Subcutaneous adipose tissue (tissue), 4 donors: Measurements from ENCODE around the gene PKN2. TPM values are rescaled to one million over a fixed set of nuclear protein-coding genes. Genes with fewer than 3 reads are reported as not detected.

Experiments
- CTCF ChIP-seq: fragments of 450-650 bp; IDR thresholded peaks from one replicate; pipeline ENCODE4 v1.5.1; 2016; ENCODE audit warnings: low read depth, mild to moderate bottlenecking, control low read depth, antibody characterized with exemption, moderate library complexity
- small RNA-seq: library from RNA; depleted of rRNA; stranded (forward); fragments of <200 nt; gene quantifications from one replicate; pipeline ENCODE3, GENCODE V24; 2016
- total RNA-seq, 4 donors: library from RNA; depleted of rRNA; stranded (reverse); fragments of >200 nt; gene quantifications; one replicate each; pipeline ENCODE4 v1.1.0, GENCODE V29; 2016

The PKN2 gene
- total RNA-seq, 4 donors from 2014 or later, result 47.3 to 89.2 (median 58.2) TPM

- TF ChIP-seq CTCF, result no peak
These were observed 192.7 kb downstream of the PKN2 start for GRCh38 chr1:88876573-88877365.

DNA sequence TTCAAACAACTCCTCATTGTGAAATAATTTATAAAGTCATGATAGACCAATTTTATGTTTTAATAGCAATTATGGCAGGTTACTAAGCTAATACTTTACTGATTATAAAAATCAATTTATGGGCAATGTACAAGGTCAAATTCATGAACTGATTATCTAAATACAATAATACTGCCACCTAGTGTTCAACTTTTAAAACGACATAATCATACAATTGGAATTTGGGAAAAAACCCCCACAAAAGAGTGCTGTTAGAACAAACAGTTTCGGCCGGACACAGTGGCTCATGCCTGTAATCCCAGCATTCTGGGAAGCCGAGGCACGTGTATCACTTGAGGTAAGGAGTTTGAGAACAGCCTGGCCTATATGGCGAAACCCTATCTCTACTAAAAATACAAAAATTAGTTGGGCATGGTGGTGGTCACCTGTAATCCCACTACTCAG lies 193.3 kb downstream of the PKN2 start:
- no peak for TF ChIP-seq CTCF

DNA sequence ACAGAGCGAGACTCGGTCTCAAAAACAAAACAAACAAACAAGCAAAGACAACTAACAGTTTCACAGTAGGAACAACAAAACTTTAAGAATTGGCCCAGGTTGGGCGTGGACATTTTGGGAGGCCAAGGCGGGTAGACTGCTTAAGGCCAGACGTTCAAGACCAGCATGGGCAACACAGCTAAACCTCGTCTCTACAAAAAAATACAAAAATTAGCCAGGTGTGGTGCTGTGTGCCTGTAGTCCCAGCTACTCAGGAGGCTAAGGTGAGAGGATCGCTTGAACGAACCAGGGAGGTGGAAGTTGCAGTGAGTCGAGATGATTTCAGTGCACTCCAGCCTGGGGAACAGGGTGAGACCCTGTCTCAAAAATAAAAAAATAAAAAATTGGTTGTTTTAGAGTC lies 193.8 kb downstream of the PKN2 start:
- TF ChIP-seq CTCF, result no peak

DNA sequence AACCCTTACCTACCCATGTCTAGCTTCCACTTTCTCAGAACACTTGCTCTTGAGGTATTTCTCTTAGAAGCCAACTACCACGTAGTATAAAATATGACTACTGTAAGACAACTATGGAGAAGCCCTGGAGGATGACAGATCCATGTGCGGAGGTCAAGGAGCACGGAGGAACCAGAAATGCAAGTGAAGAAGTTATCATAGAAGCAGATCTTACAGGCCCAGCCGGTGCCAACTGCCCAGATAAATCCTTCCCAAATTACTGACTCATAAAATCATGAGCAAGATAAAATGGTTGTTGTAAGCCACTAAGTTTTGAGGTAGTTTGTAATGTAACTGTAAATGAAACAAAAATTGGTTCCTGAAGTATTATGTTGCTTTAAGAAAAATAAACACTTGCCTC lies 194.7 kb downstream of the PKN2 start:
- no peak for TF ChIP-seq CTCF

- no peak for TF ChIP-seq CTCF
These were observed 199.1 kb downstream of the PKN2 start for GRCh38 chr1:88883156-88883555.

Small RNA genes within 50 kb of the gene (small RNA-seq; reads per million reads assigned to genes)
- not detected for gene RNU6-125P

Other genes starting within 250 kb of the PKN2 start
- gene GTF2B, start 207.3 kb downstream of the PKN2 start, total RNA-seq, result 10 to 100 TPM; 29.4 to 44.3 (median 35.2) TPM